HTERT RPE-1 (cell line): ENCODE results near the gene DCBLD1.
"Not testable (repeated sequence)": the region's sequence is repeated elsewhere in the genome, so short reads cannot be mapped to it uniquely, and the experiment has no call there.

Source experiments
- in situ Hi-C: fragments of 300-500 bp; cut with MboI; formaldehyde crosslinking; loops from 4 replicates; pipeline ENCODE4 v1.14.3; 2020; ENCODE audit warnings: low sequenced_read_pairs

DCBLD1 gene

DNA sequence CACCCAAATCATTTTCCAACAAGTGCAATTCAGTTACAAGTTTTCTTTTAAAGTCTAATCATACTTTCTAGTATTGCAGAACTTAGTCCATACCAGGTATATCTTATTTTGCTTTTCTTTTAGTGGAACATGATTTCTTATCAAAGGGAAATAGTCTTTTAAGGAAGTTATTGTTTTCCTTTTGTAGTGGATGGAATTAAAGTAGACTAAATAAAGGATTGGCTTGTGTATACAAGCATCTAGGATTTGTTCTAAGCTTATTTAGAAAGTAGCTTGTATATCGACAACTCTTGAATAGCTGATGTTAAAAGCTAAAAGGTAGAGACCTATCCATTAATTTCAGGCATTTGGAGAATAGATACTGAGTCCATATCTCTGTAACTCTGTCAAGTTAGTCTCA lies 14.8 kb downstream of the DCBLD1 start:
- in situ Hi-C loops: no loop called here

DNA sequence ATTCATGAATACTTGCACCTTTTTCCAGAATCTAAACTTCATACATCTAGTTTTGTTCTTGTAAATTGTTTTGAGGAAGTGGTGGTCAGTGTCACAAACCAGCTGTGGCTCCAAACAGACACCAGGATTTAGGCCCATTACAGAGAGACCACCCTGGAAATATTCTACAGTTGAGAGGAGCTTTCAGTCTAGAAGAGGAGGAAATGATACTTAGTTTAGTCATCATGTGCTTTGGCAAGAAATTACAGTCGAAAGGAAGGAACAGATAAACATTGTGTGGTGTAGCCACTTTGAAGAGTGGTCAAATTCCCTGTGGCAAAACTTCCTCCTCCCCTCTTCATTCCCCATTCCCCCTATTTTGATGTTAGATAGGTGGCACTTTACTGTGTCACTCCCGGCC lies 15.7 kb downstream of the DCBLD1 start:
- in situ Hi-C loops: no loop called here

DNA sequence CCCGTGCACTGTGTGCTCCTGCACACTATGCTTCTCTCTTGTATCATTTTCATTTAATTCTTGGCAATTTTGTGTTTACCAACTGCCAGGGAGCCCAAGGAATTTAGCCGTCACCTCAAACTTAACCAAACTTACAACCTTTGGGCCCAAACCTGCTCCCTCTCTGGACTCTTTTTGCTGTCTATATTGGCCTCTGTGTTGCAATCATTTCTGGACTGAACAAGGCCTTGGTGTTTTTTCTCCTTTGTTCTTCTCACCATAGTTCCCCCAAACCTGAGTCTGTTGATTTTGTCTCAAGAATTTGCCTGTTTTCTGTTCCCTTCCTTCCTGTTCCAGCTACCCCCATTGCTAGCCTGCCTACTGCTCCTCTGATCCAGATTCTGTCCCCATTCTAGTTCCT lies 19.2 kb downstream of the DCBLD1 start:
- in situ Hi-C loops: no loop called here

DNA sequence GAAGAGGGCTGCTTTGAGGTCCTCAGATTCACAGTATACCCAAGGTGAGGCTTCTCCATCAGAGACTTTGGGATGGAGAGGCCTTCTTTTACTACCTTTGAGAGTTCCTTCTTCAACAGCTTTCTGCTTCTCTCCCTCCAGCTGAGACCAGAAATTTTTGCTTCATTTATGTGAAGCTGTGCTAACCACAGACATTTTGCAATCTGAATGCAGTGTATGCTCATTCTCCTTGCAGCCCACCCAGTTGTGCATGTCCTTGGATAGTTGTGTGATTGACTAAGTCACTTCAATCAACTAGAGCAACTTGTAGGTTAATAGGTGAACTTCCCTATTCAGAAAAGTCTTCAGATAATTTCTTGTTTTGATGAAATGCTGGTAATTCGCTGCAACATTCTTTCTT lies 20.1 kb downstream of the DCBLD1 start:
- in situ Hi-C loops: no loop called here

DNA sequence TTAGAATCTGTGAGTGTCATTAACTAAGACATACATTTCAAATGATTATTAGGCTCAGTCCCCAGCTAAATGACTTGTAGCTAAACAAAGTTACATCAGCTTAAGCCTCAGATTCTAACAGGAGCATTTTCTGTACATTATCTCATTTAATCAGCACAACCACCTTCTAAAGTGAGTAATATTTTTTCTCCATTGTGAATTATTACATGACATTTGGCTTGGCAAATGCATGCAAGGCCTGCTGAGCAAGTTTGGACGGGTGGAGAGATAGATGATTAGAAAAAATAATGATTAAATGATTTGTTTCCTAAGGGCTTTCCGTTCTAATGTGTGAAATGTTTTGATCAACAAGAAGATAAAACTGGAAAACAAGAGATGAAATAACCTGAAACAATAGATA lies 20.7 kb downstream of the DCBLD1 start:
- in situ Hi-C loops: no loop called here

DNA sequence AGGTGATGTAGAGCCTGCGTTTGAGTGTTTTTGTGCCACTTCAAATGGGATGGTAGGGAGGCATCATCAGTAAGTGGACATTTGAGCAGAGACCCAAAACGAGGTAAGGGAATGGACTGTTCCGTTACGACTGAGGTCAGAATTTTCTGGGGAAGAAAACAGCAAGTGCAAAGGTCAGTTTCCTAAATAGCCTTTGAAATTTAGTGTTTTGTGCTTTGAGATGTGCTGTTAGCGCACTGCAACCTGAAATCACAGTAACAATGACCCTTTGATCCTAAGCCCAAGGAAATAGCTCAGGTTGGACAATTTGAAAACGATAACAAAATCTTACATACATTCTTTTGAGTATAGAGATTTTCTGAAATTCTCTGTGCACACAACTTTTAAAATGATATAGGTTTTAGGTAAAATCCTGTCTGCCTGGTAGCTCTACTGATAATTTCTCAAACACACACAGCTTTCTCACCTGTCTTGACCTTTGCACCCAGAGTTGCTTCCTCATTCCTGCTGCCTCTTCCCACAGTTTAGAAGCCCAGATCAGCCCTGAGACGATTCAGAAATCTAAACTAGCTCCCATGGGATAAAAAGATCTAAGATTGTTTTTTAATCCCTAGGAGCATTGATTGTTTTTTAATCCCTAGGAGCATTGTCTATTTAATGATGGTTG lies 22.1 kb downstream of the DCBLD1 start:
- in situ Hi-C loops: no loop called here

DNA sequence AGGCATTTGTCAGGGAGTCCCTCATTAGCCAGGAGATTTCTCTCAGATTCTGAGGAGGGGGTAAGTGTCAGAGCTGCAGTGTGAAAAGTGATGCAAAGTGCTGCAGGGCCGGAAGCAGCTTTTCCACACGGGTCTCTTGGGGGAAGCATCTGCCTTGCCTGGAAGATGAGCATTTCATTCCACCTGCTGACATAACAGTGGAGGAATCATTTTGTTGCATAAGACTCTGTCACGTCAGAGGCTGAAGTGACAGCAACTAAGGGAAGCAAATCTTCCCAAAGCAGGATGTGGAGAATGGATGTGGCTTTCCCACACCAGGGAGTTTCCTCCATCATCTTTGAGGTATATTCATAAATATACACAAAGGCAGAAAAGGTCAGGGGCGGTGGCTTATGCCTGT lies 22.8 kb downstream of the DCBLD1 start:
- in situ Hi-C loops: no loop called here

DNA sequence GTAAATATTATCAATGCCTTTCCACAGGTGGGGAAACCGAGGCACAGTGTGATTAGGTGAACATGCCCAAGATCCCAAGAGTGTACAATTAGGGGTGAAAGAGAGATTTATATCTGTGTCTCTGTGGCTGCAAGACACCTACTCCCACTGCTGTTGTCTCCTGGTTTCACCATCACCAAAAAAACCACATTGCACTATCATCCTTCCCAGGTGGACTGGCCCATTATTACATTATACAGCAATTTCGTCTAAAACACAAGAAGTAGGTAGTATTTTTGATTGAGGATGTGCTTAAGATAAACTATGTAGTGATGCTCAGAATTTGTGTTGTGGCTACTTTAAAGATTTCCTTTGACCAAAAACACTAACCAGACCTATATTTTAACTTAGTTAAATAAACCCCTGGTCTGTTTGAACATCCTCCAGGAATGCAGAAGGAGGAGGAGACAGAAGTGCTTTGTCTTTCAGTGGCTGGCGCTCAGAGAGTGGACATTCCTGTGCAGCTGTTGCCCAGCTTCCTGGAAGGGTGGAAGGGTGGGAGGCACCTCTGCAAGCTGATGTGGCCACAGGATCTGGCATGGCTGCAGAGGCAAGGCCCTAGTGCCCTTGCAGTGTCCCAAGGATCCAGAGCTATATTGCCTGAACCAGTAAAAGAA lies 23.8 kb downstream of the DCBLD1 start:
- in situ Hi-C loops: no loop called here

DNA sequence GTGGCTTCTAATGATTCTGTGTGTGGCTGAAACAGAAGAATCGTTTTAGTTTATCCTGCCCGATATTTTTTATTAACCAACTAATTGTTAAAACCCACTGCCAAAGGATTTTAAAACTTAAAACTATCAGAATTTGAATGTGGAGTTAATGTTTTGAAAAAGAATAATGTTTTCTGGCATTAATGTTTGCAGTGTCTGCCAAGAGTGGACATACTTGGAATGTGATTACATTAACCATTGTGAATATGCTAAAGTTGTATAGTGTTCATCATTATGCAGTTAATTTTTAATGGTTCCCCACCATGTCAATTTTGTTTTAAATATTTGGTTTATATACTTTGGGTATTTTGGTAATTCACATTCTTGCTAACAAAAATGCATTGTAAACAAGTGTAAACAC lies 24.4 kb downstream of the DCBLD1 start:
- in situ Hi-C loops: no loop called here

DNA sequence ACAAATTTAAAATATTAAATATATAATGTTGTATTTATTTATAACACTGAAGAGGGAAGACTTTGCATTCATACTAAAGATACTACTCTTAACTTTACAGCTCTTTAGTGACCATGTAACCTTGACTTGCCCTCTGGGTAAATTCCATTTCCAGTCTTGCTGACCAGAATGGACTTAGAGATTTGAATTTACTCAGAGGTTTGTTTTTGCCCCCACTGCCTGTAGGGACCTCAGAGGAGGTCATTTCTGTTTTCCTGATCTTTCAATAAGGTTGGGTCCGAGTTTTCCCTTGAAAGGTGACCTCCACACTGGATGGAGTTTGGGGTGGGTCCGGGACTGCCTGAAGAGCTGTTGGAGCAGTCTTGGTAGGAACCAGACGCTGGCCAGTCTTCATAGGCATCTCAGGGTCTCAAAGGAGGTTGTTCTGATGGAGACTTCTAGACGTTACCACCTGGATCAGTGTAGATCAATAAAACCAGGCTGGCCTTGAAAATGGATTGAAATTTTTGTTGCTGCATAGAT lies 26.0 kb downstream of the DCBLD1 start:
- in situ Hi-C loops: no loop called here

DNA sequence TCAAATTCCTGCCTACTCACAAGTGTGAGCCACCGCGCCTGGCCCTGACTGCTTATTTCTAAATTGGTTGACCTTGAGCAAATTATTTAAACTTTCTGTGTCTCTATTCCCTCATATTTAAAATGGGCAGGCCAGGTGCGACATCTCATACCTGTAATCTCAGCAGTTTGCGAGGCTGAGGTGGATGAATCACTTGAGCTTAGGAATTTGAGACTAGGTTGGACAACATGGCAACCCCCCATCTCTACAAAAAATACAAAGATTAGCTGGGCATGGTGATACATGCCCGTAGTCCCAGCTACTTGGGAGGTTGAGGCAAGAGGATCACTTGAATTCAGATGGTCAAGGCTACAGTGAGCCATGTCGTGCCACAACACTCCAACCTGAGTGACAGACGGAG lies 26.5 kb downstream of the DCBLD1 start:
- in situ Hi-C loops: no loop called here

DNA sequence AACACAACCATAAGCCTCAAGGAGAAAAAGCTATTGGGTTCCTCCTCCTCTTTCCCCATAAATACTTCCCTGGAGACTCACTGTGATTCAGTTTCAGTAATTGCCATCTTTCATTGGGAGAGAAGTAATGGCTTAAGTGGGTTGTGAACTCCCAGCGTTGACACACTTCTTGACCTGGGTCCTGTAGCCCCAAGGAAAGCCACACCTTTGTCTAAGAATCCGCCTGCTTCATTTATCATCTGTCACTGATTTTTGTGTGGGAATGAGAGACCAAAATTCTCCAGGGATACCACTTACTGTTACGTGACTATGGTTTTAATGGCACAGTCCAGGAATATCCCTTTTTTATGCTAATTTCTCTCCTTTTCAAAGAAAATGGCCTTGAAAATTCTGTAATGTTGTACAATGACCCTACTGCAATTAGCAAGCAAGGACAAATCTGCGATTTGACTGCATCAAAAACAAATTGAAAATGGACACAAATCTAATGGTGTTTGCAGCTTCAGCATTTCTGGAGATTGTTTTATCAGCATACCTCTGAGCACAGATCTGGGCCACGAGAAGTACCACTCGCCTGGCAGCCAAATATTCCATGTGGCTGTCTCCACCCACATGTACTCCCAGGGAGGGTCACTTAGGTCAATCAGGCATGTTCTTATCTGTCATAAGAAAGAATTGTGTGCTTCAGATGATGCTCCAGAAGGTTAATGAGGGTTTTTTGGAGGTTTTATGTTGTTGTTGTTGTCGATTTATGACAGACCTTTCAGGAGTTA lies 29.8 kb downstream of the DCBLD1 start:
- in situ Hi-C loops: no loop called here

DNA sequence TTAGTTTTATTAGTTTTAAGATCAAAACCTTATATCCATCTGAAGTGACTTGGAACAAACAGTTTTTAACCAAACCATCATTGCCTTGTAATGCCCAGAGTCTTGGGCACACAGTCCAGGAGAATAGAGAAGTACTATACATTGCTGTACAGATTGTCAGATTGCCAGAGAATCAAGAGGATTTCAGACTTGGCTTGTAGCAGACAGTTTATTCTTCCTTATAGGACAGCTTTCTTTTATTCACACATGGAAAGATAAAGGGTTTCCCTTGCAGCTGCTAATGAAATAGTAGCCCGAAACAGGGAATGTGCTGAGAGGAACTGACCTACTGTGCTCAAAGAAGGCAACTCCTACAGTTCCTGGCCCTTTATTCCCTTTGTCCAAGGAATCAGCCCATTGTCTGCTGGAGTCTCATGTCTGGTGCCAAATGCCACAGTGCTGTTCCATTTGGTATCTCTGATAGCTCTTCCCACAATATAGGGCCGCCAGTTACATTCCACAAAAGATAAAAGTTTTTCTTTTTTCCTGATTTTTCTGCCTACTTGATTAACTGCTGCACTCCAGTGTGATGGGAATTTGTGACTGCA lies 30.6 kb downstream of the DCBLD1 start:
- in situ Hi-C loops: no loop called here

DNA sequence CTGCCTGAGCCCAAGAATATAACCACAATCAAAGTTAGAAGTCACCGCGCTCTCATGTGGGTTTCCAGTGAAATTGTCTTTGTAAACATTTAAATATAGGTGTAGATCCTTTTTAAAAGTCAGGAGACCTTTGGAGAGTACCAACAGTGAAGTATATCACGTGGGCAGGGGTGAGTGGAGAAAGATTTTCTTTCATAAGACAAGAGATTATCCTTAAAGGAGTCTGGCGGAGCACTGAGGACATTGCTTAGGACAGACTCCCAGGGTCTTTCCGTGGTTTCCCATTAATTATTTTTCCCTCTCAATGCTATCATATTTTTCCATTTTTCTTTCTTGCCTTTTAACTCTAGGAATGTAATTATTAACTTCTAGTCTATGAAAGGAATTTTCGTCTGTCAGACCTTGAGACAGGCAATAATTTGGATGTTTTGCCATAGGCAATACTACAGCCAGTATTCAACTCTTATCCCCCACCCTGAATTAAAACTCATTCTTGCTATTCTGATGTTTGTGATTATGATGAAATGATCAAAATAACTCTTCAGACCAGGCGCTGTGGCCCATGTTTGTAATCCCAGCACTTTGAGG lies 31.4 kb downstream of the DCBLD1 start:
- in situ Hi-C loops: no loop called here

DNA sequence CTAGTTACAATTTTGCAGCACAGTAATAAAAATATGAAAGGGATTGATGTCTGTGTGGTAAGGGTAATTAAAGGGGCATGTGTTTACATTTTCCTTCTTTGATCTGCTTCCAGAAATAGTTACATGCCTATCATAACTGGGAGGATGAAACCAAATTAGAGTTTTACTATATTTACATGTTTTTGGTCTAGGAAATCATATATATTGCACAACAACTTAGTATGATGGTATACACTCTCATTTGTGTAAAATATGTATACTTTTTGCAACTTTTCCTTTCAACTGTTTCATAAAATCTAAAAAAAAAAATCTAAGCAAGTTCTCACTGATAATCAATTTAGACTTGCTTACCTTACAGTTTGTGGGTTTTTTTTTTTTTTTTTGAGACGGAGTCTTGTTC lies 32.2 kb downstream of the DCBLD1 start:
- in situ Hi-C loops: no loop called here

DNA sequence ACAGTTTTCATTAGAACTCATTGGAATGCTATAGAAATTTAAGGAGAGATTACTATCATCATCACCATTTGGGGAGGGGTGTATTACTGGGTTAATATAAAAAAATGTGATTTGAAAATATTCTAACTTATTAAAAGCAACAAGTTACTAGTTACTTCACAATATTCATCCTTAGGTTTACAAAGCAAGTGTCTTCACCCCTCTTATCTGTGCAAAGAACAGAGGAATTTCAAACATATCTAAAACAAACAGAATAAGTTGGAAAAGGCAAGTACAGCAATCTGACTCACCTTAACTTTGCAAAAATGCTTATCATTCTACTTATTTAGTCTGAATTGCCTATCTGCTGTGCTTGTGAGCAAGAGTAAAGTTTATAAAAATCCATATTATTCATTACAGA lies 32.9 kb downstream of the DCBLD1 start:
- in situ Hi-C loops: no loop called here

DNA sequence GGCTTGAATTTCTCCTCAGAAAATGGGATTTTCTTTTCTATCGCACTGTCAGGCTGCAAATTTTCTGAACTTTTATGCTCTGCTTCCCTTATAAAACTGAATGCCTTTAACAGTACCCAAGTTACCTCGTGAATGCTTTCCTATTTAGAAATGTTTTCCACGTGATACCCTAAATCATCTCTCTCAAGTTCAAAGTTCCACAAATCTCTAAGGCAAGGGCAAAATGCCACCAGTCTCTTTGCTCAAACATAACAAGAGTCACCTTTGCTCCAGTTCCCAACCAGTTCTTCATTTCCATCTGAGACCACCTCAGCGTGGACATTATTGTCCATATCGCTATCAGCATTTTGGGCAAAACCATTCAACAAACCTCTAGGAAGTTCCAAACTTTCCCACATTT lies 35.5 kb downstream of the DCBLD1 start:
- in situ Hi-C loops: not testable (repeated sequence)

DNA sequence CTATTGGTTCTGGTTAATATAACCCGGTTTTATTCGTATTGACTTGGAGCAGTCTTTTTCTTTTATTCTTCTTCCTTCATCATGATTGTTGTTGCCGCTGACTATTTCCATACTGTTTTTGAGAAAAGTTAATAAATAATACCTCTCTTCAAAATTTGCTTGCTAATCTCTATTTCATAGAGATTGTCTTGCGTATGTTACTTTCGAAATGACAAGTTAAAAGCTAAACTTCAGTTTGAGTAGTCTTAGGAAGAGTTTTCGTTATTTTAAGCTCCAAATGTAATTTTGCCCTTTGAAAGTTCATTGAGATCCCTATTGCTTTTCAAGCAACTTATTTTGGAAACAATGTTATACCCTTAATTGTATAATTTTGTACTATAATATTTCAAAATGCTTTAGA lies 36.4 kb downstream of the DCBLD1 start:
- in situ Hi-C loops: no loop called here

DNA sequence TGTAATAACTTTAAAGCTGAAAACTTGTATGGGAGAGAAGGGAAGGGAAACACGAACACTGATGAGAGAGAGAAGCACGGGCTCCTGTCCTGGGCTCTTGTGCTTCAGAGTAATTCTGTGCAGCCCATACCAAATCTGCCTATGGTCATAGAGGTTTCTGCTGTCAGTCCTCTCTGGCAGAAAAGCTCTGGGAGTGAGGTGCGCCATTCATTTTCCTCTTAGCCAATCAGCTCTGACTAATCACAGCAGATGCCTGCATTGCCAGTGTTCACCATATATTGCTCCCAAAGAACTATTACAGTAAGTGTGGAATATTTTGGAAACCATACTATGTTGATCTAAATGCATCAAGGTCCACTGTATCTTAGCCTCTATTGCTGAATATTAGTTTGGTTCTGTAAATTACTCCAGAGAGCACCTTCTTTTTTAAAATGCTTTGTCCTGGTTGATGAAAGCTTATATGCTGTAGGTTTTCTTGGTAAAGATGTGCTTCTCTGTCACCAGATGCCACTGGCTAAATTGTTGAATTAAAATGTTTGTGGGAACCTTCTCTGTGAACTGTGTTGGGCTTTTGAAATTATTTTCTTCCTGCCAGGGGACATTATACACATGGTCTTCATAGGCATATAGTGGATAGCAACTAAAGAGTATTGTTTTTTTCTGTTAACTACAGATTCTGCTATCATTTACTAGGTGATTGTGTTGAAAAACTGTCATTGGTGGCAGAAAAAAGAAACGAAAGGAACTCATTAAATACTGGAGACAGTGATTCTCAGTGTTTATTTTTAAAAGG lies 38.3 kb downstream of the DCBLD1 start:
- in situ Hi-C loops: no loop called here

DNA sequence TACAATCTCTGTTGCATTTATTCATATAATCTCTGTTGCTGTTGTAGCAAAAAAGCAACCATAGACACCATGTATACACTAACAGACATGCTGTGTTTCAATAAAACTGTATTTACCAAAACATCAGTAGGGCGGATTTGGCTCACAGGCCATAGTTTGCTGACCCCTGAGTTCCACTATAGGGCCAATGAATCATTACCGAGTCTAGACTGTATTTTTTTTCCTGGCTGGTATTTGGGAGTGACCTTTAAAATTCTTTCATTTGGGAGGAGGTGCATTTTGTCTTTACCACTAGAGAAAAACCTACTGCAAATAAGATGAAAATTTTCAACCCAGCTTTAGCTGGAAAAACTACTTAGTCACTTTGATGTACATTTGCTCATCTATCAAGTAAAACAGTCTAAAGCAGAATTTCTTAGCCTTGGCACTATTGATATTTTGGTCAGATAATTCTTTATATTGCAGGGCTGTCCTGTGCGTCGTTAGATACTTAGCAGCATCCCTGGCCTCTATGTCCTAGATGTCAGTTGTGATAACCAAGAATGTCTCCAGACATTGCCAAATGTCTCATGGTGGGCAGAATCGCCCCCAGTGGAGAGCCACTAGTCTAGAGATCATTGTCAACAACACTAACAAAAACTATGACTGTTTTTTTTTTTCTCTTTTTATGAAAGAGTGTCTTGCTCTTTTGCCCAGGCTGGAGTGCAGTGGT lies 39.5 kb downstream of the DCBLD1 start:
- in situ Hi-C loops: no loop called here
